ENCODE data around the gene DNER. TPM values are rescaled to one million over a fixed set of nuclear protein-coding genes. Genes with fewer than 3 reads are reported as not detected.
"Not testable (repeated sequence)": the region's sequence is repeated elsewhere in the genome, so short reads cannot be mapped to it uniquely, and the experiment has no call there.

Gene DNER
- total RNA-seq, 4 donors from 2014 or later = 8.9 to 29.4 (median 19.5) TPM

DNA sequence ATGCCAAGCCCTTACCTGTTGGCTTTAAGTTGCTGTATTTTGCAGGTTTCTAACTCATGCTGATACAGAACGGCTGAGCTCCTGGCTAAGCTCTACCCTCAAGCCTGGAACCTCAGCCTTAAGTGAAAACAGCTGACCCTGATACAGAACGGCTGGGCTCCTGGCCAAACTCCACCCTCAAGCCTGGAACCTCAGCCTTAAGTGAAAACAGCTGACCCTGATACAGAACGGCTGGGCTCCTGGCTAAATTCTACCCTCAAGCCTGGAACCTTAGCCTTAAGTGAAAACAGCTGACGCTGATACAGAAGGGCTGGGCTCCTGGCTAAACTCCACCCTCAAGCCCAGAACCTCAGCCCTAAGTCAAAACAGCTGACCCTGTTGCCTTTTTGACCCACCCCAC lies 17.6 kb upstream of the DNER start:
- Histone ChIP-seq H3K4me3 (no peak overlapping the region), H3K9me3 (no peaks in the 10 kb centered on the region), H3K4me1 (no peaks in the 10 kb centered on the region), H3K27ac (no peak overlapping the region), H3K36me3 (no peaks in the 10 kb centered on the region), H3K27me3 (no peaks in the 10 kb centered on the region)
- DNase-seq (ENCODE audit: low spot score in 2 of 2) = no peak
- WGBS = 27% methylated on average over 4 of the region's 4 CpGs
- TF ChIP-seq POLR2AphosphoS5 (IDR thresholded peaks at IDR 0.05) (no peak), POLR2A (IDR thresholded peaks at IDR 0.05) (no peak), EP300 (IDR thresholded peaks at IDR 0.05) (no peak)
- TF ChIP-seq, protein P1, sequence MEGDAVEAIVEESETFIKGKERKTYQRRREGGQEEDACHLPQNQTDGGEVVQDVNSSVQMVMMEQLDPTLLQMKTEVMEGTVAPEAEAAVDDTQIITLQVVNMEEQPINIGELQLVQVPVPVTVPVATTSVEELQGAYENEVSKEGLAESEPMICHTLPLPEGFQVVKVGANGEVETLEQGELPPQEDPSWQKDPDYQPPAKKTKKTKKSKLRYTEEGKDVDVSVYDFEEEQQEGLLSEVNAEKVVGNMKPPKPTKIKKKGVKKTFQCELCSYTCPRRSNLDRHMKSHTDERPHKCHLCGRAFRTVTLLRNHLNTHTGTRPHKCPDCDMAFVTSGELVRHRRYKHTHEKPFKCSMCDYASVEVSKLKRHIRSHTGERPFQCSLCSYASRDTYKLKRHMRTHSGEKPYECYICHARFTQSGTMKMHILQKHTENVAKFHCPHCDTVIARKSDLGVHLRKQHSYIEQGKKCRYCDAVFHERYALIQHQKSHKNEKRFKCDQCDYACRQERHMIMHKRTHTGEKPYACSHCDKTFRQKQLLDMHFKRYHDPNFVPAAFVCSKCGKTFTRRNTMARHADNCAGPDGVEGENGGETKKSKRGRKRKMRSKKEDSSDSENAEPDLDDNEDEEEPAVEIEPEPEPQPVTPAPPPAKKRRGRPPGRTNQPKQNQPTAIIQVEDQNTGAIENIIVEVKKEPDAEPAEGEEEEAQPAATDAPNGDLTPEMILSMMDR (IDR thresholded peaks at IDR 0.05) = no peak

DNA sequence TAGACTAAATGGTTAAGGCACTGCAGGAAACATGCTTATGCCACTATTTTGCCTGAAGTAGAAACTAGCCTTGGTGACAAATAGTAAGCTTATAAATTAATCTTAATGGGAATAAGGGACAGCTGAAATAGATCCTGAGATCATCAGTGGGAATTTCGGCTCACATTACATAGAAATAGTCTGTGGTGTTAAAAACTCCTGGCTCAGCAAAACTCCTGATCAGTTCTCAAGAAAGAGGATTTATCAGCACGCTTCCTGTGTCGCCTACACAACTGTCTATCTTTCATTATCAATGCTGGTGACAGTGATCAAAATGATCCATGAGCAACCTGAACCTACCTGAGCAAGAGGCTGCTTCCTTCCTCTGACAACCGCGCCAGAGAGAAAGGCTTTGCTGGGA lies 17.0 kb upstream of the DNER start:
- Histone ChIP-seq H3K9me3 (no peaks in the 10 kb centered on the region), H3K4me1 (no peaks in the 10 kb centered on the region), H3K27ac (no peak overlapping the region), H3K4me3 (no peak overlapping the region), H3K27me3 (no peaks in the 10 kb centered on the region), H3K36me3 (no peaks in the 10 kb centered on the region)
- DNase-seq (ENCODE audit: low spot score in 2 of 2) = no peak
- TF ChIP-seq EP300 (IDR thresholded peaks at IDR 0.05) (no peak), POLR2AphosphoS5 (IDR thresholded peaks at IDR 0.05) (no peak), POLR2A (IDR thresholded peaks at IDR 0.05) (no peak)
- TF ChIP-seq, protein P1 (IDR thresholded peaks at IDR 0.05) = no peak
- 79% methylated on average over 5 of the region's 5 CpGs for WGBS

DNA sequence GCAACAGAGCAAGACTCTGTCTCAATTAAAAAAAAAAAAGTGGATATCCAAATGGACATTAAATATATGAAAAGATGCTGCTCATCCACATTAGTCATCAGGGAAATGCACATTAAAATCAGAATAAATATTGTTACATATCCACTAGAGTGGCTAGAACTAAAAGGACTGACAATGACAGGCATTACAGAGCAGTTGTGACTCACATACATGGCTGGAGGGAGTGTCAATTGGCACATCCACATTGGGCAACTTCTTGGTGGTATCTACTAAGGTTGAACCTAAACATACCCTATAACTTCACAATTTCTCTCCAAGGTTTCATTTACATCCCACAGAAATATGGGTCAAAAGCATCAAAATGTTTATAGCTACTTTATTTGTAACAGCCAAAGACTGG lies 14.0 kb upstream of the DNER start:
- no peaks in the 10 kb centered on the region for H3K27me3 ChIP-seq
- no peaks in the 10 kb centered on the region for H3K9me3 ChIP-seq
- H3K4me3 ChIP-seq = no peak overlapping the region
- H3K36me3 ChIP-seq = no peaks in the 10 kb centered on the region
- no peak for TF ChIP-seq POLR2A (IDR thresholded peaks at IDR 0.05)
- TF ChIP-seq POLR2AphosphoS5 (IDR thresholded peaks at IDR 0.05) = no peak
- H3K4me1 ChIP-seq = no peaks in the 10 kb centered on the region
- no peak overlapping the region for H3K27ac ChIP-seq
- DNase-seq (ENCODE audit: low spot score in 2 of 2) = no peak

DNA sequence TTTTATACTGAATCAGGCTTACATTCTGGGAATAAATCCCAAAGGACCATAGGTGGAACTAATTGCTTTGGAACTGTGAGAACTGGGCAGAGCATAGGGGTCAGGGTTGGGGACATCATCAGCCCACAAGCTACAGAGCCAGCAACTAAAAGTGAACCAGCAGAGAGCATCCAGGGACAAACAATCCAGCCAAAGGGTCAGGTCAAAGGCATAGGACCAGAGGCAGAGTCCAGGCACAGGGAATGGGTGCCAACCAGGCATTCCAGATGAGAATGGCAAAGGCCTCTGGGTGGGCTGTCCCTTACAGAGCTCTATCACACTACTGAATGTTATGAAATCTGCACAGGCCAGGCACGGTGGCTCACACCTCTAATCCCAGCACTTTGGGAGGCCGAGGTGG lies 12.3 kb upstream of the DNER start:
- Histone ChIP-seq H3K27ac (no peak overlapping the region), H3K36me3 (no peaks in the 10 kb centered on the region), H3K9me3 (no peaks in the 10 kb centered on the region), H3K4me1 (no peaks in the 10 kb centered on the region), H3K27me3 (no peaks in the 10 kb centered on the region), H3K4me3 (no peak overlapping the region)
- no peak for DNase-seq (ENCODE audit: low spot score in 2 of 2)
- 100% methylated on average over 1 of the region's 2 CpGs for WGBS
- TF ChIP-seq POLR2AphosphoS5 (IDR thresholded peaks at IDR 0.05) (no peak), POLR2A (IDR thresholded peaks at IDR 0.05) (no peak), EP300 (IDR thresholded peaks at IDR 0.05) (no peak)
- TF ChIP-seq, protein P1 (IDR thresholded peaks at IDR 0.05) = no peak

DNA sequence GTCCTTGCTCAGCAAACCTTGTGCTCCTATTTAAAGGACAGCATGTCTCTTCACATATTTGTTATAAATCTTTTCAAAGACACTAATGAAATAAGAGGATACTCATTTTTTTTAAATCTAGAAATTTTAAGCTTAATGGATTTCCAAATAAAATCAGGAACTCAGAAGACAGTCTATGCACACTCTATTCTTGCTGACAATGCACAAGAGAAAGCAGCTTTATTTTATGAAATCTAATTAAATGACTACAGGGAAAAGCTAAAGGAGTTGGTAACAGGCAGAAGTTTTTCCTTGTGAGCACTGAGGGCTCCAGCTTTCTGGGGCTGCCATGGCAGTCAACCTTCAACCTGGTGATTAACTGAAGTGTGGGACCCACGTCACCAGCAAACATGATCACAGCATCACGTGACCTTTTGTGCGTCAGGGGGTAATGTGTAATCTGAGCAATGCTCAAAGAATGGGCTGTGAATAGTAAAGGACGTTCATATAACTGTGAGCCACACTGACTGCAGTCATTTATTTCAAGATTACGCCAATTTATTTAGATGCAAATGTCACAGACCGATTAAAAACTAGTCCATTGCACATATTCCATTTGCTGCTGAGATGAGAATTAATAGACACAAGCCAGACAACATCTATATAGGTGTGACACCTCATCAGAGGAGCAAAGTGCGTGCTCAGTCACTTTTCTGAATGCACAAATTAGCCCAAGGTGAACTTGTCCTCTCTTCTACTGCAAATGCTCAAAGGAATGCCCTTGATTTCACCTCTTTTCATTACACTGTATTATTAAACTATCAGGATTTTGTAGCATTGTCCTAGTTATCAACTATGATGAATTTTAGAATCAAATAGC lies 11.6 kb upstream of the DNER start:
- Histone ChIP-seq H3K4me3 (no peak overlapping the region), H3K4me1 (no peaks in the 10 kb centered on the region), H3K27ac (no peak overlapping the region), H3K9me3 (no peaks in the 10 kb centered on the region), H3K27me3 (no peaks in the 10 kb centered on the region), H3K36me3 (no peaks in the 10 kb centered on the region)
- 69% methylated on average over 7 of the region's 7 CpGs for WGBS
- DNase-seq (ENCODE audit: low spot score in 2 of 2) = no peak
- TF ChIP-seq, protein P1 (IDR thresholded peaks at IDR 0.05) = no peak
- TF ChIP-seq POLR2A (IDR thresholded peaks at IDR 0.05) (no peak), EP300 (IDR thresholded peaks at IDR 0.05) (no peak), POLR2AphosphoS5 (IDR thresholded peaks at IDR 0.05) (no peak)

DNA sequence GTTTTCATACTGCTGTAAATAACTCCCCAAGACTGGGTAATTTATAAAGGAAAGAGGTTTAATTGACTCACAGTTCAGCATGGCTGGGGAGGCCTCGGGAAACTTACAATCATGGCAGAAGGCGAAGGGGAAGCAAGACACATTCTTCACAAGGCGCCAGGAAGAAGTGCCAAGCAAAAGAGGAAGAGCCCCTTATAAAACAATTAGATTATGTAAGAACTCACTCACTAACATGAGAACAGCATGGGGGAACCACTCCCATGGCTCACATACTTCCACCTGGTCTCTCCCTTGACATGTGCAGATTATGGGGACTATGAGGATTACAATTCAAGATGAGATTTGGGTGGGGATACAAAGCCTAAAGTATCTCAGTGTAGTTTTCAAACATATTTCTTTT lies 8.8 kb upstream of the DNER start:
- H3K4me1 ChIP-seq; H3K9me3 ChIP-seq; H3K27ac ChIP-seq; H3K27me3 ChIP-seq; H3K36me3 ChIP-seq; DNase-seq (ENCODE audit: low spot score in 2 of 2); H3K4me3 ChIP-seq: not testable (repeated sequence)
- WGBS = 85% methylated on average over 3 of the region's 3 CpGs
